ENCODE data around the gene SND1.

The SND1 gene

DNA sequence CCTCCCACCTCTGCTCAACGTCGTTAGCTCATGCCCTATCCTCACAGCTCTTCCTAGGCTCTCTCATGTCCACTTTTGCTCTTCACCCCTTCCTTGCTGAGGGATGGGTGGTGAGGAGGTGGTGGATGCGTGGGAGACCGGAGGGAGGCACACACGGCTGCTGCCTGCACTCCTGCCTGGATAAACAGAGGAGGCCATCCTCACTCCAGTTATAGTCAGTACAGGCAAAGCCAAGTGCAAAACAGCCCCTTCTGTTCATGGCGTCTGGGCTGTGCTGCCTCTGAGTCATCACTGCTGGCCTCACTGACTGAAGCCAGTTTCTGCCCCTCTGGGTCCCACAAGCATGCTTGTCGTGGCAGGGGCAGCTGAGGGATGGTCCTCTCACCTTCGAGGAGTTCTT, 411.1 kb downstream of the SND1 start:
- DNase-seq: no peak

DNA sequence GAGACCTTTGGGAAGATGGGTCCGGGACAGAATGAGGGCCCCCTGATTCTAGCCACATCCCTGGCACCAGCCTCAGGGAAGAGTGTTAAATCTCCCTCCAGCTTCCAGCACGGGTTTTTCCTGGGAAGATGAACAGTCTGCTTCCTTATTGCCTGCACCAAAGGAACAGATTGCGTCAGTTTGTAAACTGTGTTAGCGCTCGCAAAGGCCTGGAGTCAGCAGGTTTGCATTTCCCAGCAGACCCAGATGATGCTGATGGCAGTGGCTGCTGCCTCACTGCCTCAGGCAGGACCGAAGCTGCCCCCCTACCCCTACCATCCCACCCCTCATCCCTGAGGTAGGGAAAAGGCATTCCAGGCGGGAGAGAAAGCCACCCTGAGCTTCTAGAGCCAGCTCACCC, 413.9 kb downstream of the SND1 start:
- DNase-seq: no peak

DNA sequence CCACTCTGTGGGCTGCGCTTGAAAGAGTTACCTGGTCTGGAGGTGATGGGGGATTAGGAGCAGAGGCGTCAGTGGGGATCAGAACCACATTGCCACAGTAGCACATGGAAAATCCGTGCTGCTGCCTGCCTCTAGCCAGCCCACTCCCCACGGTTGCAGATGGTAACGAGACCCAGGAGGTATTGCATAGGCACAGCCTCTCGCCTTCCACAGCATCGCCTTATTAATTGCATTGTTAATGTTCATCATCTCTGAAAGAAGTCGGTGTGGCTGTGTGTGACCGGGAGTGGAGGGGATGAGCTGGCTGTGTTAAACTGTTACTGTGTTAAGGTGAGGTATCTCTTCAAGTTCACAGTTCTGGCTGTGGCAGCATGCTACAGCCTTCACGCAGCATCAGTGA, 414.4 kb downstream of the SND1 start:
- no peak for DNase-seq

GRCh38 chr7:128066858-128067257, 414.9 kb downstream of the SND1 start:
- no peak for DNase-seq

DNA sequence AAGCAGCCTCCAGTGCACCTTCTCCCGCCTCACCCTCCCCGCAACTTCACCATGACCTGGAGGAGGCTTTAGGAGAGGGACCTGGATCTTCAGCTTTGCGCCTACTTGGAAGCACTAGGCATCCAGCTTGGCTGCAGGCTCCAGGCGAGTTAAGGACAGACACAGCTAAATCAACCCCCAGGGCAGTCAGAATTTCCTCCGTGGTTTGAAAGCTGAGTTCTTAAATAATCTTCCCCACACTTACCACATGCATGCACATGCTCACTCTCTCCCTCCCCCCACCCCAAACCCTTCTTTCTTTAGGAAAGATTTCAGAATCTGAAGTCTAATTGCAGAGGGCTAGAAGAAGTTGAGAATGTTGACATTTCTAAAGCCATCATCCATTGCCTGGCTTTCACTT, 416.0 kb downstream of the SND1 start:
- peak; percentile 50 for DNase-seq

DNA sequence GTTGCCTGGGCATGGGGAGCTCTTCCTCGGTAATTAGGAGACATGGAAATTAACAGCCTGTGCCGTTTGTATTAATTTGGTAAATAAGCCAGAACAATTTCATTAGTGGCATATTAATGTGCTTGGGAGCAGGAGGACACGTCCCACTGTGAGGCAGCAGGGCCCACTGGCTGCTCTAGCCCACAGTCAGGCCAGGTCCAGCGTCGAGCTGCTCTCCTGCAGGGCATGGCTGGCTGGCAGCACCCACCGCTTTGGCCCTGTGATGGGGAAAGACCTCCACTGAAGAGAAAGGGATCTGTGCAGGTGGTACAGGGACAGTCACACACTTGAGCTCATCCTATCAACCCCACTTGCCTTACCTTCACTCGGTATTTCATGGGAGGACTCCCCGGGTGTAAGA, 416.8 kb downstream of the SND1 start:
- no peak for DNase-seq

GRCh38 chr7:128069373-128070364, 417.7 kb downstream of the SND1 start:
- peak; percentile 25 for DNase-seq

GRCh38 chr7:128071376-128071775, 419.4 kb downstream of the SND1 start:
- no peak for DNase-seq

GRCh38 chr7:128071801-128072200, 419.8 kb downstream of the SND1 start:
- no peak for DNase-seq

DNA sequence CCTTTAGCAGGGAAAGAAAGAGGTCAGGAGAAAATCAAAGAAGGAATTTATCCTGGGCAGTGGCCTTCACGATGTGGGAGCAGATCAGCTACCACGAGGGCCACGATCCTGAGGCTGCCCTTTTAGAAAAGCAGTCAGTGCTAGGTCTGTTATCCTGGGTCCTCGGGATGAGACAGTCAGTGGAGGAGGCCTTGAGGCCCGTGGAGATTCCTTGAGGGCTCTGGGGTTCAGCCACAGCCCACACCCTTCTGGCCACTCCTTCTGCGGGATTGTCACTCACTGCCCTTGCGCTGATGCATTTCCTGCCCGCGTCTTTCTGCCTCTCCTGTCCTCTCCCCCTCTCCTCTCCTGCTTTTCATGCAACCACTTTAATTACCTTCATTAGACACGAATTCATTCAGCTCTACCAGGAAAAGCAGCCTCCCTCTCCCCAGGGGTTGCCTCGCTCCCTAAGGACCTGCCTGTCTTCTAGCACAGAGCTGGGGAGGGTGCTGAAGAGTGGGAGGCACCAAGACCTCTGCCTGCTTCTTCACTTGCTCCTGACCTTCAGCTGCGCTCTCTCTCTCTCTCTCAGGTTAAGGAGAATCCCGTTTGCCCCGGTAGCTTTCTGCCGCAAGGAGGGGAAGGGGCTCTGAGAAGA, 421.8 kb downstream of the SND1 start:
- DNase-seq: no peak

GRCh38 chr7:128074336-128074735, 422.3 kb downstream of the SND1 start:
- DNase-seq: no peak

GRCh38 chr7:128074736-128075135, 422.7 kb downstream of the SND1 start:
- no peak for DNase-seq

- no peak for DNase-seq
These were observed 423.5 kb downstream of the SND1 start for GRCh38 chr7:128075242-128076095.

DNA sequence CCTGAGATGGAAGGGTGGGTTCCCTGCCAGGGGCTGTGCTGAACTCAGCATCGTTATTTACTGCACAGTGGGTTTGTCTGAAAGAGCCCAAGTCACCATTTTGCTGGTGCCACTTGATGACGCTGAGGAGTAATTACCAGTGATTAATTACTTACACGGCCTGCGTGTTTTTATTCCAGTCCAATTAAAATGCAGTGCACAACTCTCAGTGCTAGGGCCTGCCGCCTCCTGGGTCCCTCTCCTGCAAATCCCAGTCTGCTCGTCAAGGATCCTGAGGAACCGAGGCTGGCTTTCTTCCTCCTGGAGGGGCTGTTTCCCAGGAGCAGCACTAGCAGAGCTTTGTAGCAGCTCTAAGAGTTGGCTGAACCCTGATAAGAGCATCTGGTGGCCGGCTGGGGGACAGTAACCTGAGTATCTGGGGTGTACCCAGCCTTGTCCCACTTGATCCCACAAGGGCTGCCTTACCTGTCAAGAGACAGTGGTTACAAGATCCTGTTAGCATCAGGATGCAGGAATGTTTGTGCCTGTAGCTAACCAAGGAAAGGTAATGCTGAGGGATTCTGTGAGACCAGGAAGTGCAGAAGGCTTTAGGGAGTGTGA, 424.3 kb downstream of the SND1 start:
- DNase-seq: no peak

- no peak for DNase-seq
These were observed 424.8 kb downstream of the SND1 start for GRCh38 chr7:128076796-128077271.

DNA sequence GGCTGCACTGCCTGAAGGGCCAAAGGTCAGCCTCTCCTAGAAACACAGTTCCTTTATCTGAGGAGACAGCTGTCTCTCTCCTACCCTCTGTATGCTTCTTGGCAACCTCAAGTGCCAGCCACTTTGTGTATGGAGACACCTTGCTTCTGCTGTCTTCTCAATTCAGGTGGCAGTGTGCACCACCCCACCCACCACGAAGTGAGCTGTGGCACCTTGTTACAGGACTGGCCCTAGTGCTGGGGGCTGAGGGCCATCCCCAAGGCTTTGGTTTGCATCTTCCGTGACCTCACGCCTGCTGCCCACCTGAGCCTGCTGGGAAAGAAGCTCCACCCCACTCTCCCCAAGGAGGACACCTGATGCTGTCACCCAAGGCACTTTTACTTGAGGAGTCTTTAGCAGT, 426.3 kb downstream of the SND1 start:
- no peak for DNase-seq

- no peak for DNase-seq
These were observed 428.2 kb downstream of the SND1 start for GRCh38 chr7:128080169-128080568.

DNA sequence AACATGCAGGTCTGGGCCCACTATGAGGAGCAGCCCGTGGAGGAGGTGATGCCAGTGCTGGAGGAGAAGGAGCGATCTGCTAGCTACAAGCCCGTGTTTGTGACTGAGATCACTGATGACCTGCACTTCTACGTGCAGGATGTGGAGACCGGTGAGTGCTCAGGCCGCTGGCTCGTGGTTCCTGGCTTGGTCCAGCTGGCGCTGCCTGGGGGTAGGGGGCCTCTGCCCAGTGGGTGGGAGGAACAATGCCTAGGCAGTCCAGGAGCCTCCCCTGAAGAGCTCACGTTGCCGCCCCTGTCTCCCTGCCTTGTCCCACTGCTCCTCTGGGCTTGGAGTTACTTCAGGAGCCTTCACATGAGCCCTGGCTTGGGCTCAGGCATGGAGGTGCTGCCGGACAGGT, 429.4 kb downstream of the SND1 start:
- DNase-seq: no peak

- DNase-seq: no peak
These were observed 429.8 kb downstream of the SND1 start for GRCh38 chr7:128081808-128082207.

DNA sequence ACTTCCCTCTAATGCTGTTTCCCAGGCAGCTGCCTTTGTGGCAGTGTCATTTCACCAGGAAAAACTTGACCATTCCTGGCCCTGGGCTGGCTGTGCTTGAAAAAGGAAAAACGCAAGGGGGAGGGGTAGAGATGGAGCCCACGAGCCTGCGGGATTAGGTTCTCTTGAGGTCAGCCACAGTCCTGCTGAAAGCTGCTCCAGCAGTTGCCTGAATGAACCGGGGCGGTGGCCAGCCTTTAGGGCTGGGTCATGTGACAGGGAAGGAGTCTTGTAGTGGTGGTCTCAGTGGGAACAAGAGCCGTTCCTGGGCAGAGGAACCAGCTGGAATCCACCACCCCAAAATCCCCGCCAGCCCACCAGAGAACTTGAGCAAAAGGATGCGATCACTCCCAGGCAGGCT, 430.4 kb downstream of the SND1 start:
- DNase-seq: no peak

DNA sequence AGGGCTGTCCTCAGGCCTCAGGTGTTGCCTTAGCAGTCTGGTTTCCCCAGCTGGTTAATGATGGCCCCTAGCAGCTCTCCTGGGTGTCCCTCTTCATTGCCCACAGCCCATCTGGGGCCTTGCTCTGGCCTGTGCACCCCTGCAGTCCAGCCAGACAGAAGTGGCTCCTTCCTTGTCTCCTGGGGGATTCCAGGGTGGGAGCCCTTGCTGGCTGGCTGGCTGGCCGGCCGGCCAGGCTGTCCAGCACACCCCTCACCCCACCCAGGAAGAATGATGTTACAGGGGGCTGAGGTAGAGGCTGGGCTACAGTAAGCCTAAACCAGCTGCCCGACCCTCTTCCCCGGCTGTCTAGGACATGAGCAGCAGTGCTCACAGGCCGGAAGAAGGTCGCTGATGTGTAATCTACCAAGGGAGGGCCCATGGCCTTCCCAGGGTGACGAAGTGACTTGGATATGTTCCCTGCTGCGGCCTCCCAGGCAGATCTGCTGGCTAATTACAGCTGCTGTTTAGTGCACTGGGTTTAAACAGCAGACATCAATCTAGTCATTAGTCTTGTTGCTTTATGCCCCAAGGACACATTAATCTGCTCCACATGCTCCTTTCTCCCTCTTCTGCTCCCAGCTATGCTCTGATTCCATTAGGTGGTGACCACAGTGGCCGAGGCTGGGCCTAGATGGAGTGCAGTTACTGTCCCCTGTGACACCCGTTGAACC, 433.1 kb downstream of the SND1 start:
- DNase-seq: peak; percentile 63

- no peak for DNase-seq
These were observed 438.5 kb downstream of the SND1 start for GRCh38 chr7:128090492-128090891.
